K562 (cell line): ENCODE measurements around the gene GIGYF1. TPM values are rescaled to one million over a fixed set of nuclear protein-coding genes. Genes with fewer than 3 reads are reported as not detected.

Source experiments
- CBX2 ChIP-seq: fragments of 200-600 bp; sonication (generic); IDR thresholded peaks from one replicate; pipeline ENCODE4 v1.6.1; 2012; ENCODE audit warnings: mild to moderate bottlenecking, low read length, inconsistent platforms; ENCODE audit not compliant: insufficient read depth, poor library complexity, severe bottlenecking
- CCAR2 ChIP-seq: fragments of 200-400 bp; formaldehyde crosslinking; IDR thresholded peaks from 2 replicates; pipeline ENCODE4 v1.6.1; 2017; ENCODE audit warnings: mild to moderate bottlenecking, low read depth, low read length
- CHAMP1 ChIP-seq: fragments of 450-650 bp; IDR thresholded peaks from 2 replicates; pipeline ENCODE4 v1.6.1; 2016; ENCODE audit warnings: mild to moderate bottlenecking
- CHD4 ChIP-seq: fragments of 200-600 bp; sonication (generic); IDR thresholded peaks from 3 replicates; pipeline ENCODE4 v1.6.1; 2012; ENCODE audit warnings: low read depth, mild to moderate bottlenecking, mixed read lengths, low read length, inconsistent platforms; ENCODE audit not compliant: insufficient read depth, insufficient replicate concordance, poor library complexity, severe bottlenecking
- COPS2 ChIP-seq: fragments of 450-650 bp; conservative IDR thresholded peaks from 2 replicates; pipeline ENCODE4 v1.6.1; 2016; ENCODE audit warnings: mild to moderate bottlenecking, moderate library complexity
- EGR1 ChIP-seq: fragments of 450-650 bp; conservative IDR thresholded peaks from 2 replicates; pipeline ENCODE4 v1.6.1; 2017; ENCODE audit warnings: mild to moderate bottlenecking
- FOXP1 ChIP-seq: sonication (generic); formaldehyde crosslinking; IDR thresholded peaks from 2 replicates; pipeline ENCODE4 v1.8.0; 2022; ENCODE audit warnings: mild to moderate bottlenecking, missing genetic modification reagents
- HMG20A ChIP-seq: fragments of 450-650 bp; formaldehyde crosslinking; conservative IDR thresholded peaks from 2 replicates; pipeline ENCODE4 v1.4.0; 2020; ENCODE audit warnings: mild to moderate bottlenecking, mixed read lengths
- HMG20B ChIP-seq: fragments of 250-450 bp; sonication (Bioruptor Pico); IDR thresholded peaks from 2 replicates; pipeline ENCODE4 v1.5.0; 2021; ENCODE audit warnings: mild to moderate bottlenecking
- HNRNPL ChIP-seq: fragments of 200-400 bp; formaldehyde crosslinking; IDR thresholded peaks from 2 replicates; pipeline ENCODE4 v1.6.1; 2017; ENCODE audit warnings: low read depth, mild to moderate bottlenecking, low read length
- L3MBTL2 ChIP-seq: fragments of 450-650 bp; IDR thresholded peaks from 2 replicates; pipeline ENCODE4 v1.6.1; 2016; ENCODE audit warnings: mild to moderate bottlenecking, moderate library complexity
- NCOA1 ChIP-seq: fragments of 450-650 bp; IDR thresholded peaks from 2 replicates; pipeline ENCODE4 v1.6.1; 2016; ENCODE audit warnings: low read depth
- PTTG1 ChIP-seq: fragments of 450-650 bp; IDR thresholded peaks from 2 replicates; pipeline ENCODE4 v1.6.1; 2016; ENCODE audit warnings: low read depth, mild to moderate bottlenecking, missing genetic modification characterization, missing compliant biosample characterization
- SETDB1 ChIP-seq: IDR thresholded peaks from one replicate; pipeline ENCODE4 v1.6.1; 2012; ENCODE audit warnings: low read length, control low read depth, inconsistent platforms
- SIN3A ChIP-seq, 2 experiments: fragments of 150-350 bp in 1 of 2; IDR thresholded peaks; 2 replicates each; pipeline ENCODE4 v1.6.1; 2011 to 2016; ENCODE audit warnings: borderline replicate concordance in 2 of 2, low read depth in 2 of 2, low read length in 2 of 2, mild to moderate bottlenecking in 2 of 2, moderate library complexity in 2 of 2; ENCODE audit not compliant: control insufficient read depth in 1 of 2
- SRSF3 ChIP-seq: fragments of 200-400 bp; formaldehyde crosslinking; IDR thresholded peaks from 2 replicates; pipeline ENCODE4 v1.6.1; 2016; ENCODE audit warnings: mild to moderate bottlenecking, low read length, moderate library complexity; ENCODE audit not compliant: insufficient read depth
- SRSF9 ChIP-seq: fragments of 200-400 bp; formaldehyde crosslinking; IDR thresholded peaks from 2 replicates; pipeline ENCODE4 v1.6.1; 2017; ENCODE audit warnings: low read depth, low read length, borderline replicate concordance
- TCF7 ChIP-seq: sonication (generic); IDR thresholded peaks from 2 replicates; pipeline ENCODE4 v1.6.1; 2016; ENCODE audit warnings: antibody characterized with exemption, borderline replicate concordance
- TFAP4 ChIP-seq: sonication (generic); formaldehyde crosslinking; IDR thresholded peaks from 2 replicates; pipeline ENCODE4 v1.8.0; 2022; ENCODE audit warnings: missing genetic modification reagents, mild to moderate bottlenecking, moderate library complexity, borderline replicate concordance
- ZEB2 ChIP-seq: fragments of 450-650 bp; IDR thresholded peaks from 2 replicates; pipeline ENCODE4 v1.6.1; 2016
- ZFP36 ChIP-seq: fragments of 150-350 bp; IDR thresholded peaks from 2 replicates; pipeline ENCODE4 v1.6.1; 2018; ENCODE audit warnings: low read length, low read depth; ENCODE audit not compliant: partially characterized antibody
- ZNF253 ChIP-seq: fragments of 250-450 bp; sonication (Bioruptor Pico); conservative IDR thresholded peaks from 2 replicates; pipeline ENCODE4 v1.6.1; 2021; ENCODE audit warnings: mild to moderate bottlenecking
- ZNF263 ChIP-seq: sonication (generic); formaldehyde crosslinking; IDR thresholded peaks from 2 replicates; pipeline ENCODE4 v1.8.0; 2022; ENCODE audit warnings: mild to moderate bottlenecking, missing genetic modification reagents, borderline replicate concordance
- ZNF431 ChIP-seq: sonication (generic); formaldehyde crosslinking; IDR thresholded peaks from 2 replicates; pipeline ENCODE4 v1.8.0; 2022; ENCODE audit warnings: mild to moderate bottlenecking, missing genetic modification reagents
- ZNF511 ChIP-seq: sonication (generic); formaldehyde crosslinking; IDR thresholded peaks from 2 replicates; pipeline ENCODE4 v1.8.0; 2022; ENCODE audit warnings: mild to moderate bottlenecking, missing genetic modification reagents
- ZNF583 ChIP-seq: fragments of 250-450 bp; sonication (Bioruptor Pico); IDR thresholded peaks from 2 replicates; pipeline ENCODE4 v1.4.0; 2020
- ZNF717 ChIP-seq: fragments of 250-450 bp; sonication (Bioruptor Pico); IDR thresholded peaks from 2 replicates; pipeline ENCODE4 v1.5.0; 2021
- ZNF77 ChIP-seq: fragments of 250-450 bp; sonication (Bioruptor Pico); IDR thresholded peaks from 2 replicates; pipeline ENCODE4 v1.5.0; 2020
- polyA plus RNA-seq, 8 experiments: library from polyadenylated mRNA; depleted of rRNA in 4 of 8; stranded (reverse) in 5 of 8; unstranded in 3 of 8; fragments of >200 nt; fragmentation: Nextera tagmentation in 2 of 8; fragmentation: Illumina TruSeq in 1 of 8; extraction: Ambion mirVana in 2 of 8; extraction: Trizol in 1 of 8; gene quantifications; 2 replicates each; pipeline versions ENCODE4 v1.2.1 to v1.2.3, GENCODE V29; 2011 to 2014; ENCODE audit warnings: inconsistent platforms in 1 of 8, missing spikeins in 1 of 8
- total RNA-seq, 7 experiments: library from RNA; depleted of rRNA in 6 of 7; stranded (reverse); fragments of >200 nt in 6 of 7; fragmentation: Illumina TruSeq in 2 of 7; extraction: Trizol in 2 of 7; gene quantifications; 2 replicates each; pipeline versions ENCODE4 v1.2.1 to v1.2.3, GENCODE V29; 2011 to 2021; ENCODE audit warnings: low replicate concordance in 1 of 7

The GIGYF1 gene
- total and polyA plus RNA-seq, 9 of the 15 experiments (the other 6 are each of a cell fraction or from before 2014, with no cell fraction given): 0.56 to 76.2 (median 16.8) TPM

GRCh38 chr7:100642534-100642907 is 51.5 kb downstream of the GIGYF1 start (continued):
- TF ChIP-seq ZFP36 (no peak), CCAR2 (no peak), ZNF77 (CRISPR knock-in tag) (no peak), ZNF717 (CRISPR knock-in tag) (no peak), FOXP1 (CRISPR knock-in tag) (no peak), SIN3A (IDR thresholded peaks at IDR 0.05; ENCODE audit: borderline replicate concordance in 2 of 2, control insufficient read depth in 1 of 2, low read depth in 2 of 2, low read length in 2 of 2) (peak in 1 of 2 experiments; percentile 40; a peak in 1 of 4 replicates), SETDB1 (no peak), L3MBTL2 (no peak; the same call in 1 of the 2 replicates), HMG20B (CRISPR knock-in tag) (no peak), ZNF253 (no peak), HMG20A (CRISPR knock-in tag) (no peak), ZNF263 (CRISPR knock-in tag) (peak; percentile 39; the same call in 1 of the 2 replicates), EGR1 (peak; percentile 68), COPS2 (no peak), ZNF511 (CRISPR knock-in tag) (no peak), SRSF9 (no peak), CHD4 (no peak), TFAP4 (CRISPR knock-in tag) (no peak), NCOA1 (no peak), ZNF431 (CRISPR knock-in tag) (no peak), SRSF3 (no peak), ZEB2 (peak; percentile 73; the same call in 1 of the 2 replicates), CHAMP1 (no peak), PTTG1 (tag) (no peak), ZNF583 (no peak), TCF7 (no peak), CBX2 (no peak), HNRNPL (no peak)
